Measurements from ENCODE around the gene ZNF750. TPM values are rescaled to one million over a fixed set of nuclear protein-coding genes. Genes with fewer than 3 reads are reported as not detected.

Gene ZNF750
- total RNA-seq, 1 donor from 2014 or later, result not detected

GRCh38 chr17:82836823-82837357, 2.9 kb downstream of the ZNF750 start:
- intact Hi-C loops (cut with micrococcal nuclease), result no loop called here

DNA sequence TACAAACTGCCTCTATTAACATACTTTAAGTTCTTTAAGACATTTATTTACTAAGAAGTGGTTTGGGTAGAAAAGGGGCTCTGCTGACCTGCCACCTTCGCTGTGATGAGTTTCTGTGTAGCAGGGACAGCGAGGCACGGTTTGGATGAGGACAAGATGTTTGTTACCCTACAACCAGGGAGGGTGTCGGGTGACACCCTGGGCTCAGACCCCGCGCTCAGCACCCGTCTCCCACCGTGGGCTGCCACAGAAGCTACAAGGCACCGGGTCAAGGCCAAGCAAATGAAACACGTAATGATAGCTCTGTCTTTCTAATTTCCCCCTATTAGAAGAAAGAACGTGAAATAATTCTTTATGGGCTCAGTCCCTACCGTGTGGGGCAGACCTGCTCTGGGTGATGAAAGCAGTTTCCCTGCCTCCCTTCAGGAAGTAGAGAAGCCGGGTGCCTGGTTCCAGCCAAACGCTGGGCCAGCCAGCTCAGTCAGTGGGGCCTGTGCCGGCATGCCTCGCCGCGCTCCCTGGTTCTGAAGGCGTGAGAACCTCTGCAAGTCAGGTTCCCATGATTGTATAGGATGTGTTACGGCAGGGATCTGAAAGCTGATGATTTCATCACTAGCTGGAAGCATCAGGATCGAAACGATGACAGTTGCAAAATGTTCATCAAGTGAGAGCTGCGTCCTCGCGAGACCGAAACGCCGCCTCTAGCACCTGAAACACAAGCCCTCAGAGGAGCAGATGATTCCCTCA, 3.9 kb downstream of the ZNF750 start:
- intact Hi-C loops (cut with micrococcal nuclease), result no loop called here

DNA sequence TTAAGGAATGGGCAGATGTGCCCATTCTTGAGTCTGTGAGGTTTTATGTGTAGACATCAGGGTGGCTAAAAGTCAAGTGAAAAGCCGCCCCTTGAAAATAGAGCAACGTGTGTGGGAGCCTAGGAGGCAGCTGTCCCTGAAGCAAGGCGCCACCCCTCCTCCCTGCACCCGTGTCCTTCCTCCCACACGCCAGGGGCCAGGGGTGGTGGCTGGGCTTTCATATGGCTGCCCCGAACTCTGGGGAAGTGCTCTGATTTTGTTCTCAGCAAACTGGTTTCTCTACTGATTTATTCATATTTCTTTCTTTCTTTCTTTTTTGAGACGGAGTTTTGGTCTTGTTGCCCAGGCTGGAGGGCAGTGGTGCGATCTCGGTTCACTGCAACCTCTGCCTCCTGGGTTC, 4.7 kb downstream of the ZNF750 start:
- intact Hi-C loops (cut with micrococcal nuclease), result no loop called here

- intact Hi-C loops (cut with micrococcal nuclease), result no loop called here
These were observed 6.8 kb downstream of the ZNF750 start for GRCh38 chr17:82832881-82833475.

- intact Hi-C loops (cut with micrococcal nuclease), result no loop called here
These were observed 7.4 kb downstream of the ZNF750 start for GRCh38 chr17:82832411-82832810.

DNA sequence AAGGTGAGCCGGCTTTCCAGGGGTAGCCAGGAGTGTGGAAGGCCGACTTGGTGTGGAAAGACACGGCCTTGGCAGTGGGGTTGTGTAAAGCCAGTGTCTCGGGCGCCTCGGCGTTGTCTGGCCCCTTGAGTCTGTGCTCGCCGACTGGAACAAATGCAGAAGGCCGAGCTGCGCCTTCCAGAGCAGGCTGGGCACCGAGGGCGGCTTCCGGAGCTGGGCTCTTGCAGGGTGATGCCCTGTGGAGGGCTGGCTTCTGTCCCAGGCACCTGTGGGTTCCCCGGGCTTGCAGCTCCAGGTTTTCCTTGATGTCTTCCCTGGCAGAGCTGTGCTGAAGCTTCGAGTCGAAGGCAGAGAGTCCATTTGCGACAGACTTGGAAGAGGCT, 8.0 kb downstream of the ZNF750 start:
- intact Hi-C loops (cut with micrococcal nuclease), result no loop called here

- intact Hi-C loops (cut with micrococcal nuclease), result no loop called here
These were observed 8.6 kb downstream of the ZNF750 start for GRCh38 chr17:82831041-82831817.

DNA sequence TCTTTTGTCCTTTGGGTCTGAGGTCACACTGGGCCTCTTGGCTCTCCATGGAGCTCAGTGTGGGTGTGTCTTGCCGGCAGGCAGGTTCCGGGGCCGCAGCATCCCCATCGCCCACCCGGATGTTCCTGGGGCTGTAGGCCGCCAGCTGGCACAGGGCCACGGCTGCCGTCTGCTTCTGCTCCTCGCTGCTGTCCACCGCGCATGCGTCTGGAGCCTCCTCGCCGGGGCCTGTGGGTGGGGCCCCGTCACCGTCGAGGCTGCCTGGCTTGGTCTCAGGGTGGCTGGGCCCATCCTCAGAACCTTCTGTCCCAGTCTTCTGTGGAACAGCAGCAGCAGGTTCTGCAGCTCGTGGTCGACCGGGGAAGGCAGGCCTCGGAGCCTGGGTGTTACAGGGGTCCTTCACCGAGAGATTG, 9.6 kb downstream of the ZNF750 start:
- intact Hi-C loops (cut with micrococcal nuclease), result no loop called here

DNA sequence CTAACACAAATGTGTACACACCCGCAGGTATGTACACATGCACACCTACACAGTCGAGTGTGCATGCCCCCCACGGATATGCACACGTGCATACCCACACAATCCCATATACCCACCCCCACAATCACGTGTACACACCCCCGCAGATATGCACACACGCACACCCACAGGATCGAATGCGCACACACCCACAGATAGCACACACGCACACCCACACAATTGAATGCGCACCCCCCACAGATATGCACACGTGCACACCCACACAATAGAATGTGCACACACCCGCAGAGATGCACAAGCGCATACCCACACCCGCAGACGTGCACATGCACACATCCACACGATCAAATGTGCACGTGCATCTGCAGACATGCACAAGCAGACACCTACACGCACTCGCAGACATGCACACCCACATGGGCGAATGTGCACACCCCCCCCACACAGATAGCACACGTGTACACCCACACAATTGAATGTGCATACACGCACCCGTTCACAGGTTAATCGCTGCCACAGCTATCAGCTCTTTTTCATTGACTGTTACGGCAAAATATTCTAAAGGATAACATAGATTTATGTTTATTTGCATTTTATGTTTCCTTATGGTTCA, 10.8 kb downstream of the ZNF750 start:
- intact Hi-C loops (cut with micrococcal nuclease), result no loop called here

DNA sequence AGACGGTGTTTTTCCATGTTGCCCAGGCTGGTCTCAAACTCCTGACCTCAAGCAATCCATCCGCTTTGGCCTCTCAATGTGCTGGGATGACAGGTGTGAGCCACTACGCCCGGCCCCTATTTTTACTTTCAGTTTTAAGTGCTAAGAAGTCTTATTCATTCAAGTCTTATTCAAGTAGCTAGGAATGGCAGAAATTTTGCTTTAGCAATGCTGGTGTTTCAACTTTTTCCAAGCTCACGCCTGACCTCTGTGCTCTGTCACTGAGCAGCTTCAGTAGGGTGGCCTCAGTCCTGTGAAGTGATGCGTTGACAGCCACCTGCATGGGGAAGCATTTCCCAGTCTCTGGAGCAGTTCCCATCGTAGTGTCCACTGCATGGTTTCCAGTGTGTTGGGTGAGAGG, 12.9 kb downstream of the ZNF750 start:
- intact Hi-C loops (cut with micrococcal nuclease), result no loop called here

- intact Hi-C loops (cut with micrococcal nuclease), result no loop called here
These were observed 13.6 kb downstream of the ZNF750 start for GRCh38 chr17:82826211-82826610.

GRCh38 chr17:82825540-82826124, 14.2 kb downstream of the ZNF750 start:
- intact Hi-C loops (cut with micrococcal nuclease), result no loop called here

- intact Hi-C loops (cut with micrococcal nuclease), result no loop called here
These were observed 16.8 kb downstream of the ZNF750 start for GRCh38 chr17:82823004-82823403.

GRCh38 chr17:82822281-82822680, 17.5 kb downstream of the ZNF750 start:
- intact Hi-C loops (cut with micrococcal nuclease), result no loop called here

- intact Hi-C loops (cut with micrococcal nuclease), result no loop called here
These were observed 18.3 kb downstream of the ZNF750 start for GRCh38 chr17:82821554-82821953.

GRCh38 chr17:82820278-82821251, 19.3 kb downstream of the ZNF750 start:
- intact Hi-C loops (cut with micrococcal nuclease), result no loop called here

DNA sequence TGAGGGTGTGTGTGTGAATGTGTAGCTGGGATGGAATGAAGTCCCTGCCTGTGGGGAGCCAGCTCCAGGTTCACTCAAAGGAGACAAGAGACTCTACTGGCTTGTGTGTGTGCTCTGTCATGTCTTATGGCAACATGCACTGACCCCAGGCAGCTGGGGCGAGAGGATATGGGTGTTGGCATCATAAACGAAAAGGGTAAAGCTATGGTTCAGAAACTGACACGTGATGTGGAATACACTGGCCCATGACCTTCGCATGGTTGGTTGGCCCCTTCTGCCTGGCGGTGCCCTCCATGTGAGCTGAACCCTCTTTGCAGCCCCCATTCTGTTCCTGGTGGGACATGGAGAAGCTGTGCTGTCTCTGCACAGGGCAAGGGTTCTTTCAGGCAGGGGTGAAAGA, 21.9 kb downstream of the ZNF750 start:
- intact Hi-C loops (cut with micrococcal nuclease), result no loop called here

DNA sequence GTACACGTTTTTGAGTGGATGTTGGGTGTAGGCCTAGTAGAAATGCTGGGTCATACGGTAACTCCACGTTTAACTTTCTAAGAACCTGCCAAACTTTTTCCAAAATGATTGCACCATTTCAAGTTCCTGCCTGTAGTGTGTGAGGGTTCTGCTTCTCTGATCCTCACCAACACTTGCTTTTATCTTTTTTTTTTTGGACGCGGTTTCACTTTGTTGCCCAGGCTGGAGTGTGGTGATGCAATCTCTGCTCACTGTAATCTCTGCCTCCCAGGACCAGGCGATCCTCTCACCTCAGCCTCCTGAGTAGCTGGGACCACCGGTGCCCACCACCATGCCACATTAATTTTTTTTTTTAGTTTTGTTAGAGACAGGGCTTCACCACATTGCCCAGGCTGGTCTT, 23.5 kb downstream of the ZNF750 start:
- intact Hi-C loops (cut with micrococcal nuclease), result no loop called here

- intact Hi-C loops (cut with micrococcal nuclease), result no loop called here
These were observed 24.0 kb downstream of the ZNF750 start for GRCh38 chr17:82815790-82816305.

GRCh38 chr17:82815354-82815753, 24.5 kb downstream of the ZNF750 start:
- intact Hi-C loops (cut with micrococcal nuclease), result no loop called here
